SK-N-SH (cell line): Measurements from ENCODE around the gene IL12RB1. TPM values are rescaled to one million over a fixed set of nuclear protein-coding genes. Genes with fewer than 3 reads are reported as not detected.

Experiments
- CTCF ChIA-PET: fragments of 300-600, 350-600 bp; formaldehyde crosslinking; extraction: SDS; loops from one replicate; lab custom pipeline; 2021; lab: Yijun Ruan, JAX
- POLR2A ChIA-PET: fragments of 350-600 bp; sonication (Branson Sonifier 250); formaldehyde crosslinking; extraction: SDS; loops from one replicate; lab custom pipeline; 2020; ENCODE audit warnings: antibody characterized with exemption, inconsistent platforms; lab: Yijun Ruan, JAX
- DNase-seq: peaks from one replicate; pipeline ENCODE4 v3.0.0; 2012
- H2AFZ ChIP-seq: fragments of 200-600 bp; sonication (generic); 2 replicates; pipeline ENCODE4 v1.8.1; 2016; ENCODE audit warnings: antibody characterized with exemption, mild to moderate bottlenecking, low read depth
- H3F3A ChIP-seq: fragments of 200-600 bp; sonication (generic); replicated peaks from 2 replicates; pipeline ENCODE3; 2016; ENCODE audit warnings: antibody characterized with exemption, mild to moderate bottlenecking; ENCODE audit not compliant: insufficient read depth
- H3K27ac ChIP-seq, 2 experiments: fragments of 200-500 bp in 1 of 2; fragments of 200-600 bp in 1 of 2; sonication (Bioruptor generic) in 1 of 2; sonication (generic), shearing (Covaris generic) in 1 of 2; 2 replicates each; pipeline versions ENCODE4 v1.5.1 to v1.6.1; 2014 to 2016; ENCODE audit warnings: low read depth in 2 of 2, inconsistent platforms in 1 of 2, low read length in 1 of 2, mild to moderate bottlenecking in 1 of 2, mixed read lengths in 1 of 2
- H3K27me3 ChIP-seq: fragments of 200-600 bp; sonication (generic), shearing (Covaris generic); 2 replicates; pipeline ENCODE4 v1.6.1; 2016; ENCODE audit warnings: mixed run types; ENCODE audit not compliant: insufficient read depth
- H3K36me3 ChIP-seq, 2 experiments: fragments of 200-500 bp in 1 of 2; fragments of 200-600 bp in 1 of 2; sonication (Bioruptor generic) in 1 of 2; sonication (generic) in 1 of 2; replicated peaks in 1 of 2; 2 replicates each; pipeline versions ENCODE3 to v1.5.1; 2014 to 2016; ENCODE audit warnings: low read length in 1 of 2, mild to moderate bottlenecking in 1 of 2; ENCODE audit not compliant: insufficient read depth in 2 of 2, control insufficient read depth in 1 of 2
- H3K4me1 ChIP-seq, 2 experiments: fragments of 200-500 bp in 1 of 2; fragments of 200-600 bp in 1 of 2; sonication (Bioruptor generic) in 1 of 2; sonication (generic), shearing (Covaris generic) in 1 of 2; 2 replicates each; pipeline versions ENCODE4 v1.5.1 to v1.6.1; 2014 to 2016; ENCODE audit warnings: low read depth in 1 of 2, low read length in 1 of 2, mixed run types in 1 of 2; ENCODE audit not compliant: insufficient read depth in 2 of 2, control insufficient read depth in 1 of 2
- H3K4me2 ChIP-seq: fragments of 200-600 bp; sonication (generic), shearing (Covaris generic); 2 replicates; pipeline ENCODE4 v1.6.1; 2017; ENCODE audit warnings: mixed run types
- H3K4me3 ChIP-seq, 2 experiments: fragments of 200-500 bp in 1 of 2; fragments of 200-600 bp in 1 of 2; sonication (Bioruptor generic) in 1 of 2; sonication (generic), shearing (Covaris generic) in 1 of 2; 2 replicates each; pipeline versions ENCODE4 v1.5.1 to v1.8.1; 2014 to 2016; ENCODE audit warnings: low read depth in 2 of 2, inconsistent platforms in 1 of 2, low read length in 1 of 2, mild to moderate bottlenecking in 1 of 2, mixed read lengths in 1 of 2, moderate library complexity in 1 of 2
- H3K79me2 ChIP-seq: fragments of 200-600 bp; sonication (generic); 2 replicates; pipeline ENCODE4 v1.8.1; 2017; ENCODE audit warnings: mild to moderate bottlenecking; ENCODE audit not compliant: insufficient read depth
- H3K9ac ChIP-seq: fragments of 200-600 bp; sonication (generic); 2 replicates; pipeline ENCODE4 v1.6.1; 2017; ENCODE audit warnings: mixed run types
- H3K9me2 ChIP-seq: fragments of 200-600 bp; sonication (generic); 2 replicates; pipeline ENCODE4 v1.6.1; 2017; ENCODE audit warnings: mixed run types
- H3K9me3 ChIP-seq: fragments of 200-600 bp; sonication (generic); 2 replicates; pipeline ENCODE4 v1.6.1; 2017; ENCODE audit warnings: mixed run types, mild to moderate bottlenecking, moderate library complexity
- H4K20me1 ChIP-seq: fragments of 200-600 bp; sonication (generic); 2 replicates; pipeline ENCODE4 v1.6.1; 2017; ENCODE audit warnings: mild to moderate bottlenecking, mixed run types; ENCODE audit not compliant: insufficient read depth
- CTCF ChIP-seq: fragments of 200-600 bp; sonication (generic); IDR thresholded peaks from 2 replicates; pipeline ENCODE4 v1.6.1; 2017; ENCODE audit warnings: antibody characterized with exemption, mild to moderate bottlenecking, moderate library complexity
- FOXJ3 ChIP-seq: sonication (generic); formaldehyde crosslinking; IDR thresholded peaks from 2 replicates; pipeline ENCODE4 v1.5.1; 2020; ENCODE audit warnings: mild to moderate bottlenecking, missing genetic modification reagents
- GATA2 ChIP-seq: sonication (generic); formaldehyde crosslinking; IDR thresholded peaks from 2 replicates; pipeline ENCODE4 v1.5.0; 2020; ENCODE audit warnings: mild to moderate bottlenecking, missing genetic modification reagents
- IRF3 ChIP-seq: fragments of 150-350 bp; IDR thresholded peaks from 2 replicates; pipeline ENCODE4 v1.6.1; 2016; ENCODE audit warnings: mild to moderate bottlenecking, low read depth, low read length
- MAX ChIP-seq: IDR thresholded peaks from 2 replicates; pipeline ENCODE4 v1.4.0; 2012; ENCODE audit warnings: low read depth
- NFIC ChIP-seq: IDR thresholded peaks from 2 replicates; pipeline ENCODE4 v1.4.0; 2012; ENCODE audit warnings: borderline replicate concordance
- RAD21 ChIP-seq: IDR thresholded peaks from 2 replicates; pipeline ENCODE4 v1.6.1; 2012; ENCODE audit warnings: mild to moderate bottlenecking, low read length
- RCOR1 ChIP-seq: fragments of 150-350 bp; IDR thresholded peaks from 2 replicates; pipeline ENCODE4 v1.6.1; 2017; ENCODE audit warnings: antibody characterized with exemption, low read length
- RXRA ChIP-seq: IDR thresholded peaks from 2 replicates; pipeline ENCODE4 v1.4.0; 2012; ENCODE audit warnings: low read depth, mild to moderate bottlenecking, borderline replicate concordance
- SIN3A ChIP-seq: IDR thresholded peaks from 2 replicates; pipeline ENCODE4 v1.6.1; 2012; ENCODE audit warnings: low read depth, mild to moderate bottlenecking, low read length, moderate library complexity, borderline replicate concordance
- SMC3 ChIP-seq: IDR thresholded peaks from 2 replicates; pipeline ENCODE4 v1.6.1; 2012; ENCODE audit warnings: low read depth, low read length, improper control_type of control experiment
- TAF1 ChIP-seq: IDR thresholded peaks from 2 replicates; pipeline ENCODE4 v1.6.1; 2012; ENCODE audit warnings: low read depth, mild to moderate bottlenecking, low read length, moderate library complexity, borderline replicate concordance
- TCF12 ChIP-seq: IDR thresholded peaks from 2 replicates; pipeline ENCODE4 v1.4.0; 2012
- TEAD4 ChIP-seq: IDR thresholded peaks from 2 replicates; pipeline ENCODE4 v1.4.0; 2012; ENCODE audit warnings: mild to moderate bottlenecking, borderline replicate concordance; ENCODE audit not compliant: insufficient read depth
- YY1 ChIP-seq: IDR thresholded peaks from 2 replicates; pipeline ENCODE4 v1.4.0; 2012; ENCODE audit warnings: low read depth, mild to moderate bottlenecking
- ZBTB33 ChIP-seq: IDR thresholded peaks from 2 replicates; pipeline ENCODE4 v1.4.0; 2012; ENCODE audit warnings: low read depth, borderline replicate concordance
- WGBS: methylation state at CpG from one replicate; pipeline ENCODE4 v1.1.6; 2017; ENCODE audit warnings: low lambda C conversion rate; 5-methylcytosine and 5-hydroxymethylcytosine counted together
- polyA plus RNA-seq, 3 experiments: library from polyadenylated mRNA; depleted of rRNA; stranded (reverse); fragments of >200 nt; gene quantifications; 2 replicates each; pipeline ENCODE4 v1.2.3, GENCODE V29; 2012
- TF ChIP-seq, protein P1 (sequence below): IDR thresholded peaks from 2 replicates; pipeline ENCODE4 v1.4.0; 2012; ENCODE audit warnings: low read depth, borderline replicate concordance

IL12RB1 gene
- polyA plus RNA-seq, 1 of the 3 experiments (the other 2 are of a cell fraction) = 0.02 TPM

GRCh38 chr19:18023622-18024251 is 63.0 kb downstream of the IL12RB1 start:
- no peak for TF ChIP-seq RAD21
- TF ChIP-seq CTCF = no peak
- TF ChIP-seq YY1 = no peak
- TF ChIP-seq, protein P1, sequence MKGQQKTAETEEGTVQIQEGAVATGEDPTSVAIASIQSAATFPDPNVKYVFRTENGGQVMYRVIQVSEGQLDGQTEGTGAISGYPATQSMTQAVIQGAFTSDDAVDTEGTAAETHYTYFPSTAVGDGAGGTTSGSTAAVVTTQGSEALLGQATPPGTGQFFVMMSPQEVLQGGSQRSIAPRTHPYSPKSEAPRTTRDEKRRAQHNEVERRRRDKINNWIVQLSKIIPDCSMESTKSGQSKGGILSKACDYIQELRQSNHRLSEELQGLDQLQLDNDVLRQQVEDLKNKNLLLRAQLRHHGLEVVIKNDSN = no peak
- TF ChIP-seq SMC3 = no peak
- TF ChIP-seq ZBTB33 = no peak
- TF ChIP-seq TCF12 = no peak
- TF ChIP-seq, all 33 proteins: peak for 0
- Histone ChIP-seq H3K4me1 (peaks cover 10 to 16% of the 10 kb centered on the region in 2 experiments; a peak in 3 of 4 replicates), H3K9me2 (no peaks in the 10 kb centered on the region), H3K9ac (no peak overlapping the region), H4K20me1 (no peaks in the 10 kb centered on the region), H3K79me2 (no peaks in the 10 kb centered on the region), H3F3A (peaks cover 10% of the 10 kb centered on the region), H3K4me3 (no peak overlapping the region), H3K27ac (no peak overlapping the region), H3K4me2 (no peak overlapping the region), H3K27me3 (no peaks in the 10 kb centered on the region), H3K9me3 (no peaks in the 10 kb centered on the region), H3K36me3 (no peaks in the 10 kb centered on the region), H2AFZ (no peak overlapping the region)
- CTCF ChIA-PET = interaction anchor here (1.2 to 1.4 kb wide), 2 partner anchors 16 to 35 kb away, joined by 4 read pairs; no protein-coding TSS in a partner anchor
- POLR2A ChIA-PET = no interaction called here
- 98% methylated on average over 10 of the region's 23 CpGs for WGBS
- no peak for DNase-seq

GRCh38 chr19:18021121-18021755 is 65.5 kb downstream of the IL12RB1 start:
- no peak for DNase-seq
- H3K27ac ChIP-seq = peak overlapping the region in 1 of 2 experiments; percentile 71; a peak in 2 of 4 replicates
- no peaks in the 10 kb centered on the region for H3K27me3 ChIP-seq
- H3F3A ChIP-seq = peaks cover 12% of the 10 kb centered on the region
- no peaks in the 10 kb centered on the region for H3K79me2 ChIP-seq
- H4K20me1 ChIP-seq = no peaks in the 10 kb centered on the region
- H2AFZ ChIP-seq = peak overlapping the region; percentile 93
- WGBS = 48% methylated on average over 20 of the region's 21 CpGs
- POLR2A ChIA-PET = no interaction called here
- no peaks in the 10 kb centered on the region for H3K9me3 ChIP-seq
- peak overlapping the region; percentile 35; the same call in 1 of the 2 replicates for H3K9ac ChIP-seq
- CTCF ChIA-PET = interaction anchor here (0.9 kb wide), 1 partner anchor 38 kb away, joined by 4 read pairs; no protein-coding TSS in a partner anchor
- no peak overlapping the region for H3K4me3 ChIP-seq
- H3K4me2 ChIP-seq = peak overlapping the region; percentile 37
- no peaks in the 10 kb centered on the region for H3K36me3 ChIP-seq
- H3K4me1 ChIP-seq = peaks cover 12 to 16% of the 10 kb centered on the region in 2 experiments; a peak in 3 of 4 replicates
- no peaks in the 10 kb centered on the region for H3K9me2 ChIP-seq
- TF ChIP-seq ZBTB33 = no peak
- peak; percentile 59 for TF ChIP-seq MAX
- TF ChIP-seq RCOR1 = no peak
- TF ChIP-seq FOXJ3 = no peak
- no peak for TF ChIP-seq SMC3
- TF ChIP-seq NFIC = peak; percentile 94
- TF ChIP-seq YY1 = peak; percentile 64; the same call in 1 of the 2 replicates
- no peak; the same call in 1 of the 2 replicates for TF ChIP-seq RXRA
- no peak for TF ChIP-seq IRF3
- TF ChIP-seq TEAD4 = no peak
- TF ChIP-seq GATA2 (CRISPR knock-in tag) = no peak
- no peak; the same call in 1 of the 2 replicates for TF ChIP-seq TAF1
- TF ChIP-seq SIN3A = no peak
